ENCODE measurements around the gene ACAP3.

The ACAP3 gene

DNA sequence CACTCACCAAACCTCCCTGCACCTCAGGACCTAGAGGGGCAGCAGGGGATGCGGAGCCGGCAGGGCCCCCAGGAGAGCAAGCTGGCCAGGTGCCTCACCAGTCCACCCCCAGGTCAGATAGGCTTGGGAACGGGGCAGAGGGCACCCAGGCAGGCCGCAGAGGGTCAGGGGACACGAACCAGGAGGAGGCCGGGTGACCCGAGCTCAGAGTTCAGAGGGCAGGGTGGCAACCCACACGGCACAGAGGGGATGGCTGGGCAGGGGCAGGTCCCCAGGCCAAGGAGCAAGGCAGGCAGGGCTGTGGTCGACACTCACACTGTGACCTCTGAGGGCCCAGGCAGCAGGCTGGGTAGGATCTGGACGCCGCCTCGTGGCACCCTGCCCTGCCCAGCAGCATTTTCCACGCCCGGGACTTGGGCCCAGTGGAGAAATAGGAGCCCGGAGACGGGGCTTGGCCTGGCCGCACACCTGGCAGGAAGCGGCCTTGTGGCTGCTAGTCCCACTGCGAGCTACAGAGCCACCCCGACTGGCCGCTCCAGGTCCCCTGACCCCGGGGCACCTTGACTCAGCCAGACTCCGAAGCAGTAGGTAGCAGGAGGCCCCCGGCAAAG lies 36.2 kb upstream of the ACAP3 start:
- Histone ChIP-seq H2BK12ac (ENCODE audit: low read length) (peak overlapping the region; percentile 63), H2AFZ (ENCODE audit: low read length) (no peak overlapping the region), H3K23ac (ENCODE audit: low read depth, low read length, poor library complexity) (peak overlapping the region; percentile 73), H3K4me3 (ENCODE audit: low read length in 2 of 2) (no peak overlapping the region), H3K9me3 (replicated peaks in 1 of 2; ENCODE audit: control insufficient read depth in 2 of 2, insufficient read depth in 1 of 2, low read depth in 1 of 2, low read length in 2 of 2) (peaks cover 0 to 9% of the 10 kb centered on the region in 2 donors), H3K4me1 (ENCODE audit: control insufficient read depth in 2 of 2, insufficient read depth in 1 of 2, low read depth in 1 of 2, low read length in 2 of 2) (peaks cover 13 to 15% of the 10 kb centered on the region in 2 donors), H3K4me2 (ENCODE audit: insufficient read depth, low read length, poor library complexity, severe bottlenecking) (no peak overlapping the region), H4K8ac (ENCODE audit: low read depth, low read length) (no peak overlapping the region), H3K4ac (ENCODE audit: low read length) (no peak overlapping the region), H3K9ac (ENCODE audit: low read depth, low read length, poor library complexity) (peak overlapping the region; percentile 70), H3K18ac (ENCODE audit: low read length) (no peak overlapping the region), H3K27ac (replicated peaks; ENCODE audit: low read length) (no peak overlapping the region), H3K27me3 (ENCODE audit: control insufficient read depth in 3 of 3, insufficient read depth in 3 of 3, low read depth in 1 of 3, low read length in 3 of 3) (no peaks in the 10 kb centered on the region), H2BK5ac (ENCODE audit: low read length) (no peak overlapping the region), H2AK5ac (ENCODE audit: low read depth, low read length) (no peak overlapping the region), H3K36me3 (replicated peaks in 1 of 2; ENCODE audit: control insufficient read depth in 2 of 2, insufficient read depth in 2 of 2, low read length in 2 of 2) (peaks cover 18 to 30% of the 10 kb centered on the region in 2 donors), H3K79me1 (ENCODE audit: low read depth, low read length) (peaks cover 40% of the 10 kb centered on the region), H3K14ac (ENCODE audit: low read length) (no peak overlapping the region), H4K91ac (ENCODE audit: low read depth, low read length, poor library complexity) (no peak overlapping the region), H2BK15ac (ENCODE audit: low read length) (no peak overlapping the region), H2BK120ac (ENCODE audit: low read depth, low read length) (no peak overlapping the region)
- no peak for DNase-seq (ENCODE audit: low spot score)
- no CpG with 5 or more reads among the region's 24 CpGs for WGBS, 2 donors (ENCODE audit: extremely low coverage in 2 of 2, insufficient read length in 2 of 2, insufficient replicate concordance in 1 of 2)

DNA sequence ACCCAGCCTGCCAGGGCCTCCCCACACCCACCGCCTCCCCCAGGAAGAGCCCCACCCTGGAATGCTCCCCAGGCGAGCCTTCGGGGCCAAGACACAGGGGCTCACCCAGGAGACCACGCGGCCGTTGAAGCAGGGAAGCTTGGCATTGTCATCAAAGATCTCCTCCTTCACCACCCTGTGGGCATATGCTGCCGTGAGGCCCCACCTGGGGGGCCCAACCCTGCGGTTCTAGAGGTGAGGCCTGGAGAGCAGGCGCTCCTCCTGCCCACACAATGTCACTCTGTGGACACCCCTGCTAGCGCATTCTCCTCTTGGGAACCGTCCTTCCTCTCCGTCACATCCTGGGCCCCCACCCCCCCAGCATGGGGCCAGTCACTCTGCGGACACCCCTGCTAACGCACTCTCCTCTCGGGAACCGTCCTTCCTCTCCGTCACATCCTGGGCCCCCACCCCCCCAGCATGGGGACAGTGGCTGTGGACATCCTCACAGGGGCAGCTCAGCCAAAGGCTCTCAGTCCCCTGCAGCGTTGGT lies 34.9 kb upstream of the ACAP3 start:
- no peaks in the 10 kb centered on the region for H3K27me3 ChIP-seq (ENCODE audit: control insufficient read depth in 3 of 3, insufficient read depth in 3 of 3, low read depth in 1 of 3, low read length in 3 of 3)
- H2AFZ ChIP-seq (ENCODE audit: low read length): no peak overlapping the region
- peaks cover 23 to 38% of the 10 kb centered on the region in 2 donors for H3K36me3 ChIP-seq (replicated peaks in 1 of 2; ENCODE audit: control insufficient read depth in 2 of 2, insufficient read depth in 2 of 2, low read length in 2 of 2)
- no peak overlapping the region for H3K4ac ChIP-seq (ENCODE audit: low read length)
- H2BK12ac ChIP-seq (ENCODE audit: low read length): no peak overlapping the region
- H2BK15ac ChIP-seq (ENCODE audit: low read length): no peak overlapping the region
- no peak overlapping the region for H3K4me2 ChIP-seq (ENCODE audit: insufficient read depth, low read length, poor library complexity, severe bottlenecking)
- H3K27ac ChIP-seq (replicated peaks; ENCODE audit: low read length): no peak overlapping the region
- H3K9me3 ChIP-seq (replicated peaks in 1 of 2; ENCODE audit: control insufficient read depth in 2 of 2, insufficient read depth in 1 of 2, low read depth in 1 of 2, low read length in 2 of 2): peaks cover 0 to 9% of the 10 kb centered on the region in 2 donors
- H3K14ac ChIP-seq (ENCODE audit: low read length): no peak overlapping the region
- no peak overlapping the region for H2AK5ac ChIP-seq (ENCODE audit: low read depth, low read length)
- peaks cover 32% of the 10 kb centered on the region for H3K79me1 ChIP-seq (ENCODE audit: low read depth, low read length)
- no peak overlapping the region for H2BK5ac ChIP-seq (ENCODE audit: low read length)
- H3K18ac ChIP-seq (ENCODE audit: low read length): no peak overlapping the region
- no peak overlapping the region for H3K23ac ChIP-seq (ENCODE audit: low read depth, low read length, poor library complexity)
- no peak overlapping the region for H3K4me3 ChIP-seq (ENCODE audit: low read length in 2 of 2)
- DNase-seq (ENCODE audit: low spot score): no peak
- WGBS, 2 donors (ENCODE audit: extremely low coverage in 2 of 2, insufficient read length in 2 of 2, insufficient replicate concordance in 1 of 2): no CpG with 5 or more reads among the region's 18 CpGs
- no peak overlapping the region for H4K8ac ChIP-seq (ENCODE audit: low read depth, low read length)
- H4K91ac ChIP-seq (ENCODE audit: low read depth, low read length, poor library complexity): no peak overlapping the region
- peaks cover 5 to 7% of the 10 kb centered on the region in 2 donors for H3K4me1 ChIP-seq (ENCODE audit: control insufficient read depth in 2 of 2, insufficient read depth in 1 of 2, low read depth in 1 of 2, low read length in 2 of 2)
- no peak overlapping the region for H3K9ac ChIP-seq (ENCODE audit: low read depth, low read length, poor library complexity)
- no peak overlapping the region for H2BK120ac ChIP-seq (ENCODE audit: low read depth, low read length)

GRCh38 chr1:1342061-1342562 lies 34.4 kb upstream of the ACAP3 start:
- no CpG with 5 or more reads among the region's 28 CpGs for WGBS, 2 donors (ENCODE audit: extremely low coverage in 2 of 2, insufficient read length in 2 of 2, insufficient replicate concordance in 1 of 2)
- H2AFZ ChIP-seq (ENCODE audit: low read length): no peak overlapping the region

DNA sequence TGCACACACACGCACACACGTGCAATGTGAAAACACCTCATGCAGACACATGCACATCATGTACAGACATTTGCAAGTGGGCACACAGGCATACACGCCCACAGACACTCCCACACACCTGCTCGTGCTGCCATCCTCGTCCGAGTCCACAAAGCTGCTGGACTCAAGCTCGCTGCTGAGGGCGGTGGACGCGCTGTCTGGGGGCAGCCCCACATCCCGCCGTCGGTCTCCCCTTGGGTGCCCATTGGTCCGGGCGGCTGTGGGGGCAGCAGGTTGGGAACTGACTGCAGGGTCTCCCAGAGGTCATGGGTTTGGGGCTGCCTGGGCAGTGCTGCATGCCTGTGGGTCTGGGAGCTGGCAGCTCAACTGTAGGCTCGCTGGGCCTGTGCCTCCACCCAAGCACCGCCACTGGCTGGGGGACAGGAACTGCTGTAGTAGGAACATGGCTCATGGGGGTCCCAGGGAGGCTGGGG lies 33.9 kb upstream of the ACAP3 start:
- peaks cover 28% of the 10 kb centered on the region for H3K79me1 ChIP-seq (ENCODE audit: low read depth, low read length)
- H2BK15ac ChIP-seq (ENCODE audit: low read length): no peak overlapping the region
- H3K18ac ChIP-seq (ENCODE audit: low read length): no peak overlapping the region
- H3K36me3 ChIP-seq (replicated peaks in 1 of 2; ENCODE audit: control insufficient read depth in 2 of 2, insufficient read depth in 2 of 2, low read length in 2 of 2): peaks cover 26 to 49% of the 10 kb centered on the region in 2 donors
- H2BK5ac ChIP-seq (ENCODE audit: low read length): peak overlapping the region; percentile 39
- no peak overlapping the region for H2AK5ac ChIP-seq (ENCODE audit: low read depth, low read length)
- H2AFZ ChIP-seq (ENCODE audit: low read length): no peak overlapping the region
- no peaks in the 10 kb centered on the region for H3K27me3 ChIP-seq (ENCODE audit: control insufficient read depth in 3 of 3, insufficient read depth in 3 of 3, low read depth in 1 of 3, low read length in 3 of 3)
- peaks cover 0 to 9% of the 10 kb centered on the region in 2 donors for H3K9me3 ChIP-seq (replicated peaks in 1 of 2; ENCODE audit: control insufficient read depth in 2 of 2, insufficient read depth in 1 of 2, low read depth in 1 of 2, low read length in 2 of 2)
- no peak overlapping the region for H3K4me2 ChIP-seq (ENCODE audit: insufficient read depth, low read length, poor library complexity, severe bottlenecking)
- H4K91ac ChIP-seq (ENCODE audit: low read depth, low read length, poor library complexity): no peak overlapping the region
- H3K4me1 ChIP-seq (ENCODE audit: control insufficient read depth in 2 of 2, insufficient read depth in 1 of 2, low read depth in 1 of 2, low read length in 2 of 2): peaks cover 0 to 3% of the 10 kb centered on the region in 2 donors
- no peak overlapping the region for H3K4me3 ChIP-seq (ENCODE audit: low read length in 2 of 2)
- no peak overlapping the region for H4K8ac ChIP-seq (ENCODE audit: low read depth, low read length)
- H3K4ac ChIP-seq (ENCODE audit: low read length): no peak overlapping the region
- no peak overlapping the region for H3K14ac ChIP-seq (ENCODE audit: low read length)
- H2BK12ac ChIP-seq (ENCODE audit: low read length): no peak overlapping the region
- H3K9ac ChIP-seq (ENCODE audit: low read depth, low read length, poor library complexity): peak overlapping the region; percentile 53
- no peak overlapping the region for H3K27ac ChIP-seq (replicated peaks; ENCODE audit: low read length)
- WGBS, 2 donors (ENCODE audit: extremely low coverage in 2 of 2, insufficient read length in 2 of 2, insufficient replicate concordance in 1 of 2): no CpG with 5 or more reads among the region's 17 CpGs
- peak overlapping the region; percentile 75 for H3K23ac ChIP-seq (ENCODE audit: low read depth, low read length, poor library complexity)
- DNase-seq (ENCODE audit: low spot score): no peak
- H2BK120ac ChIP-seq (ENCODE audit: low read depth, low read length): no peak overlapping the region

More at GRCh38 chr1:1342061-1342562, 34.4 kb upstream of the ACAP3 start:
- H2BK15ac ChIP-seq (ENCODE audit: low read length): no peak overlapping the region
- H3K4me2 ChIP-seq (ENCODE audit: insufficient read depth, low read length, poor library complexity, severe bottlenecking): no peak overlapping the region
- no peak overlapping the region for H2BK120ac ChIP-seq (ENCODE audit: low read depth, low read length)
- H4K8ac ChIP-seq (ENCODE audit: low read depth, low read length): no peak overlapping the region
- no peak overlapping the region for H3K27ac ChIP-seq (replicated peaks; ENCODE audit: low read length)
- H3K27me3 ChIP-seq (ENCODE audit: control insufficient read depth in 3 of 3, insufficient read depth in 3 of 3, low read depth in 1 of 3, low read length in 3 of 3): no peaks in the 10 kb centered on the region
- H4K91ac ChIP-seq (ENCODE audit: low read depth, low read length, poor library complexity): no peak overlapping the region
- DNase-seq (ENCODE audit: low spot score): no peak
- no peak overlapping the region for H2AK5ac ChIP-seq (ENCODE audit: low read depth, low read length)
- peak overlapping the region; percentile 10 for H2BK12ac ChIP-seq (ENCODE audit: low read length)
- peaks cover 25 to 44% of the 10 kb centered on the region in 2 donors for H3K36me3 ChIP-seq (replicated peaks in 1 of 2; ENCODE audit: control insufficient read depth in 2 of 2, insufficient read depth in 2 of 2, low read length in 2 of 2)
- no peak overlapping the region for H3K23ac ChIP-seq (ENCODE audit: low read depth, low read length, poor library complexity)
- peaks cover 30% of the 10 kb centered on the region for H3K79me1 ChIP-seq (ENCODE audit: low read depth, low read length)
- peaks cover under 1 to 3% of the 10 kb centered on the region in 2 donors for H3K4me1 ChIP-seq (ENCODE audit: control insufficient read depth in 2 of 2, insufficient read depth in 1 of 2, low read depth in 1 of 2, low read length in 2 of 2)
- H3K4me3 ChIP-seq (ENCODE audit: low read length in 2 of 2): no peak overlapping the region
- no peak overlapping the region for H3K14ac ChIP-seq (ENCODE audit: low read length)
- peaks cover 0 to 9% of the 10 kb centered on the region in 2 donors for H3K9me3 ChIP-seq (replicated peaks in 1 of 2; ENCODE audit: control insufficient read depth in 2 of 2, insufficient read depth in 1 of 2, low read depth in 1 of 2, low read length in 2 of 2)
- no peak overlapping the region for H3K4ac ChIP-seq (ENCODE audit: low read length)
- peak overlapping the region; percentile 39 for H2BK5ac ChIP-seq (ENCODE audit: low read length)
- H3K9ac ChIP-seq (ENCODE audit: low read depth, low read length, poor library complexity): no peak overlapping the region
- peak overlapping the region; percentile 71 for H3K18ac ChIP-seq (ENCODE audit: low read length)

Measured in neuronal stem cell (in vitro differentiated cells).